NCI-H1417 (cell line): Measurements from ENCODE around the gene OR6C76.

Experiments
- DNase-seq, 3 experiments: peaks; one replicate each; lab custom pipeline; 2025; lab: John Stamatoyannopoulos, UW

Gene OR6C76

DNA sequence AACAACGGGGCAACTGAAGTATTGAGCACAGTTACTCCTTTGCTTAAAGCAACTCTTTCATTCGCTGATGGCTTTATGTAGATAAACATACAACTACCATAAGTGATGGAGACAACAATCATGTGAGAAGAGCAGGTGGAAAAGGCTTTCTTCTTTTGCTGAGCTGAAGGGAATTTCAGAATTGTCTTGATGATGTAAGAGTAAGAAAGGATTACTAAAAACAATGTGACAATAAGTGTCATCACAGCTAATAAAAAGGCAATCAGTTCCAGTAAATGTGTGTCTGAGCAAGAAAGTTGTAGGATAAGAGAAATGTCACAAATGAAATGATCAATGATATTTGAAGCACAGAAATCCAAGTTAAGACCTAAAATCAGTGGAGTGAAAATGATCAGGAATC lies 43.2 kb downstream of the OR6C76 start:
- no peak for DNase-seq

DNA sequence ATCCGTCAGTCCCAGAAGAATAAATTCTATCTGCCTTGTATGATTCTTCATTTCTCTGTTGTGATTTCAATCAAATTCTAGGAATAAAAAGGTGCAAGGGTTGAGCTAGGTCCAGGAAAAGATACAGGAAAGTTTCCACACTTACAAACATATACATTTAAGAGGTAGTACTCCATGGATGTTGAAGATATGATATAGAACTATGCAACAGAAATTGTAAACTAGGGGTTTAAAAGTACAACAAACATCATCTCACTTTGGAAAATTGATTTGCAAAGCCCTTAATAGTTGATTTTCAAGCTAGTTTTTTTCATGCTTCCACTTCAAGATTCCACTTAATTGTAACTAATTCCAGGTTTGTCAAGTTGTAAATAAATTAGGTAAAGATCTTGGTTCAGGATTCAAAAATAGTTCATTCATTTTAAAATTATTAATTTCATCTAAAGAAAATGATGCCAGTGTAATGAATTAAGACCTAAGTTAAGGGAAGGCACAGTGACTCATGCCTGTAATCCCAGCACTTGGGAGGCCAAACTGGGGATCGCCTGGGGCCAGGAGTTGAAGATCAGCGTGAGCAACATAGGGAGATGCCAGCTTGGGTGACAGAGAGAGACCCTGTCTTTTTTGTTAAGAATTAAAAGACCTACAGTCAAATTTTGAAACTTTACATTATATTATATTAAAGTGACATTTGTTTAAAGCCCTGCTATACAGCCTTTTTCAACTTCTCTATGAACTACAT lies 44.2 kb downstream of the OR6C76 start, which contains the start of gene OR6C70:
Gene OR6C70, minus strand, starts transcription at position 51 of the 742 bp plus-strand sequence. Its CDS starts 0 bp downstream, at position 51.
- no peak for DNase-seq

DNA sequence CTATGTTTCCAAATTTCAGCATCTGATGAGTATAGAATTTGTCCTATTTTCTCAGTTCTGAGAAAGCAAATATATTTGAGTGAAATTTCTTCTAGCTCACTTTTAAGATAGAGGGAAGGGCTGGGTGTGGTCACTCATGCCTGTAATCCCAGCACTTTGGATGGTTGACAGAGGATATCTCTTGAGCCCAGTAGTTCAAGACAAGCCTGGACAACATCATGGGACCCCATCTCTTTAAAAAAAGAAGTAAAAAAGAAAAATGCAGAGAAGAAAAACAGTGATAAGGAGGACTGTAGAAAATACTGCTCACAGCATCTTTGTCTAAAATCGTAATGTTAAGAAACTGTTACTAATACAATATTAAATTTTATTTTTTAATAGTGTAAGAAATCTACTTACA lies 46.2 kb downstream of the OR6C76 start:
- DNase-seq = no peak
